CD4-positive, alpha-beta T cell treated with Interleukin-6 for 4 hours (primary cell): ENCODE data around the gene TOMM20L.
A peak's percentile ranks its signal among the peaks of the same experiment; 100 is the strongest.

Experiments
- DNase-seq: peaks from one replicate; pipeline ENCODE4 v3.0.0-alpha.2; 2020; ENCODE audit warnings: mixed read lengths

Gene TOMM20L

GRCh38 chr14:58427281-58428117 lies 31.8 kb downstream of the TOMM20L start, which contains the start of the genes KIAA0586 and TIMM9:
TSS of gene KIAA0586 (plus strand) at chr14:58427719. CDS start at chr14:58428265, 546 bp downstream.
TSS of gene TIMM9 (minus strand) at chr14:58427531. CDS start at chr14:58411945, 15,586 bp downstream.
- DNase-seq = peak; percentile 96

GRCh38 chr14:58428118-58428683 lies 32.5 kb downstream of the TOMM20L start:
- DNase-seq = peak; percentile 22

GRCh38 chr14:58430156-58430555 lies 34.4 kb downstream of the TOMM20L start:
- no peak for DNase-seq

GRCh38 chr14:58439476-58439875 lies 43.7 kb downstream of the TOMM20L start:
- no peak for DNase-seq

- no peak for DNase-seq
These were observed 48.9 kb downstream of the TOMM20L start for GRCh38 chr14:58444627-58445026.

- no peak for DNase-seq
These were observed 60.0 kb downstream of the TOMM20L start for GRCh38 chr14:58455593-58456265.
